K562 (cell line): ENCODE measurements around the gene LCE1E. TPM values are rescaled to one million over a fixed set of nuclear protein-coding genes. Genes with fewer than 3 reads are reported as not detected.

ENCODE experiments used
- ATAC-seq: fragments of 200-7000 bp; cut with Tn5 transposase; 3 replicates; pipeline ENCODE4 v1.9.1; 2020; ENCODE audit warnings: moderate library complexity
- BruUV-seq: library from RNA; stranded (reverse); fragments of 400-500 nt; replicated peaks from 2 replicates; lab custom pipeline; 2021; lab: Mats Ljungman, UMichigan
- CTCF ChIA-PET: fragments of 300-600 bp; formaldehyde crosslinking; extraction: SDS; loops from one replicate; lab custom pipeline; 2021; ENCODE audit warnings: low intra/inter-chr PET ratio; lab: Yijun Ruan, JAX
- POLR2A ChIA-PET: fragments of 300-600, 350-650 bp; sonication (Branson Sonifier 250); formaldehyde crosslinking; extraction: SDS; loops from one replicate; lab custom pipeline; 2021; ENCODE audit warnings: antibody characterized with exemption, inconsistent platforms; lab: Yijun Ruan, JAX
- DNase-seq, 4 experiments: peaks; one replicate each; pipeline versions ENCODE4 v3.0.0 to v3.0.0-alpha.2; 2011 to 2018; ENCODE audit warnings: low spot score in 3 of 4, mixed read lengths in 3 of 4; ENCODE audit errors: extremely low read depth in 1 of 4
- FAIRE-seq: peaks from 2 replicates; lab custom pipeline; 2011; peaks lifted over from hg19 to GRCh38; lab: Jason Lieb, UNC
- H2AFZ ChIP-seq: 2 replicates; pipeline ENCODE4 v1.6.0; 2011; ENCODE audit warnings: low read depth, low read length, control low read depth, inconsistent platforms
- H3K27ac ChIP-seq: fragments of 200-600 bp; 3 replicates; pipeline ENCODE4 v1.8.0; 2011; ENCODE audit warnings: low read depth, mild to moderate bottlenecking, control low read depth, inconsistent platforms, low read length, moderate library complexity, mixed read lengths; ENCODE audit errors: extremely low read depth
- H3K27me3 ChIP-seq, 2 experiments: fragments of 300-600 bp in 1 of 2; 2 replicates in 1 of 2; 3 replicates in 1 of 2; pipeline versions ENCODE4 v1.6.0 to v1.8.0; 2011; ENCODE audit warnings: inconsistent platforms in 2 of 2, low read length in 2 of 2, mild to moderate bottlenecking in 1 of 2, mixed read lengths in 1 of 2, moderate library complexity in 1 of 2; ENCODE audit not compliant: control insufficient read depth in 2 of 2, insufficient read depth in 2 of 2
- H3K36me3 ChIP-seq: fragments of 300-600 bp; 3 replicates; pipeline ENCODE4 v1.8.0; 2011; ENCODE audit warnings: mild to moderate bottlenecking, low read length, inconsistent platforms; ENCODE audit not compliant: control insufficient read depth, insufficient read depth
- H3K4me1 ChIP-seq, 2 experiments: fragments of 200-600 bp in 1 of 2; replicated peaks in 1 of 2; 2 replicates in 1 of 2; 3 replicates in 1 of 2; pipeline versions ENCODE4 v1.5.1 to v1.8.0; 2011; ENCODE audit warnings: inconsistent platforms in 2 of 2, low read length in 2 of 2, mild to moderate bottlenecking in 1 of 2, mixed read lengths in 1 of 2, moderate library complexity in 1 of 2; ENCODE audit not compliant: control insufficient read depth in 2 of 2, insufficient read depth in 2 of 2
- H3K4me2 ChIP-seq: 2 replicates; pipeline ENCODE4 v1.6.1; 2011; ENCODE audit warnings: low read length, control low read depth, inconsistent platforms, mixed read lengths; ENCODE audit not compliant: insufficient read depth
- H3K4me3 ChIP-seq: fragments of 200-600 bp; sonication (generic), shearing (Covaris generic); 2 replicates; pipeline ENCODE4 v1.5.1; 2016; ENCODE audit warnings: control low read depth, inconsistent platforms
- H3K79me2 ChIP-seq: fragments of 200-600 bp; 3 replicates; pipeline ENCODE4 v1.8.0; 2011; ENCODE audit warnings: low read length, inconsistent platforms; ENCODE audit not compliant: control insufficient read depth, insufficient read depth
- H3K9ac ChIP-seq, 2 experiments: 2 replicates each; pipeline versions ENCODE4 v1.6.0 to v1.6.1; 2011; ENCODE audit warnings: low read depth in 2 of 2, low read length in 2 of 2, control low read depth in 1 of 2, inconsistent platforms in 1 of 2, mild to moderate bottlenecking in 1 of 2, mixed read lengths in 1 of 2; ENCODE audit not compliant: insufficient read depth in 1 of 2
- H3K9me1 ChIP-seq: one replicate; pipeline ENCODE4 v1.6.0; 2011; ENCODE audit warnings: inconsistent platforms, mild to moderate bottlenecking, low read length, moderate library complexity; ENCODE audit not compliant: control insufficient read depth, insufficient read depth
- H3K9me3 ChIP-seq: replicated peaks from 2 replicates; pipeline ENCODE4 v1.5.1; 2011; ENCODE audit warnings: low read depth, low read length, inconsistent platforms; ENCODE audit not compliant: control insufficient read depth, insufficient read depth
- H4K20me1 ChIP-seq: replicated peaks from 2 replicates; pipeline ENCODE4 v1.6.1; 2011; ENCODE audit warnings: low read length, inconsistent platforms, mixed read lengths; ENCODE audit not compliant: control insufficient read depth, insufficient read depth
- MLX ChIP-seq, 2 experiments: fragments of 450-650 bp in 1 of 2; sonication (generic) in 1 of 2; formaldehyde crosslinking; conservative IDR thresholded peaks; 2 replicates each; pipeline versions ENCODE4 v1.4.0 to v1.8.1; 2020 to 2022; ENCODE audit warnings: mild to moderate bottlenecking in 1 of 2, missing genetic modification reagents in 1 of 2
- RNF2 ChIP-seq: sonication (generic); IDR thresholded peaks from 2 replicates; pipeline ENCODE4 v1.6.1; 2016
- ZBTB12 ChIP-seq: fragments of 250-450 bp; sonication (Bioruptor Pico); IDR thresholded peaks from 2 replicates; pipeline ENCODE4 v1.4.0; 2020
- ZNF197 ChIP-seq: fragments of 200-800 bp; sonication (Bioruptor generic); IDR thresholded peaks from 2 replicates; pipeline ENCODE4 v1.6.1; 2016; ENCODE audit warnings: low read depth, missing genetic modification characterization, missing compliant biosample characterization
- ZNF717 ChIP-seq: fragments of 250-450 bp; sonication (Bioruptor Pico); IDR thresholded peaks from 2 replicates; pipeline ENCODE4 v1.5.0; 2021
- ZNF75A ChIP-seq: fragments of 450-650 bp; formaldehyde crosslinking; IDR thresholded peaks from 2 replicates; pipeline ENCODE4 v1.4.0; 2020; ENCODE audit warnings: mild to moderate bottlenecking
- WGBS: fragments of 100-300 bp; shearing (Covaris generic); methylation state at CpG from one replicate; pipeline ENCODE4 v1.1.6; 2016; ENCODE audit warnings: low coverage, mixed read lengths; ENCODE audit not compliant: insufficient coverage; ENCODE audit errors: missing lambda C conversion rate; 5-methylcytosine and 5-hydroxymethylcytosine counted together
- in situ Hi-C: fragments of 300-500 bp; cut with MboI; formaldehyde crosslinking; loops from 4 replicates; pipeline ENCODE4 v1.15.0; 2018; ENCODE audit warnings: inconsistent platforms, mixed read lengths
- intact Hi-C: fragments of 100-400 bp; cut with micrococcal nuclease; formaldehyde crosslinking; loops from 2 replicates; pipeline ENCODE4 v1.14.2; 2022
- polyA plus RNA-seq, 8 experiments: library from polyadenylated mRNA; depleted of rRNA in 4 of 8; stranded (reverse) in 5 of 8; unstranded in 3 of 8; fragments of >200 nt; fragmentation: Nextera tagmentation in 2 of 8; fragmentation: Illumina TruSeq in 1 of 8; extraction: Ambion mirVana in 2 of 8; extraction: Trizol in 1 of 8; gene quantifications; 2 replicates each; pipeline versions ENCODE4 v1.2.1 to v1.2.3, GENCODE V29; 2011 to 2014; ENCODE audit warnings: inconsistent platforms in 1 of 8, missing spikeins in 1 of 8
- total RNA-seq, 7 experiments: library from RNA; depleted of rRNA in 6 of 7; stranded (reverse); fragments of >200 nt in 6 of 7; fragmentation: Illumina TruSeq in 2 of 7; extraction: Trizol in 2 of 7; gene quantifications; 2 replicates each; pipeline versions ENCODE4 v1.2.1 to v1.2.3, GENCODE V29; 2011 to 2021; ENCODE audit warnings: low replicate concordance in 1 of 7

Gene LCE1E
- total and polyA plus RNA-seq, 9 of the 15 experiments (the other 6 are each of a cell fraction or from before 2014, with no cell fraction given), result not detected

GRCh38 chr1:152806576-152806975, 20.5 kb downstream of the LCE1E start, which contains the start of gene LCE1C:
Gene LCE1C, minus strand, starts transcription at chr1:152806651. Its CDS starts 1,173 bp downstream, at chr1:152805478.
- no peak for ATAC-seq
- no peak for FAIRE-seq

More at GRCh38 chr1:152806576-152806975, 20.5 kb downstream of the LCE1E start, which contains the start of gene LCE1C:
- WGBS, result 0% methylated on average over 3 of the region's 3 CpGs
- H3K9me1 ChIP-seq, result no peaks in the 10 kb centered on the region
- no peaks in the 10 kb centered on the region for H3K27me3 ChIP-seq
- H3K9ac ChIP-seq, result no peak within 1 kb of the TSS
- no peak for TF ChIP-seq ZNF197 (CRISPR knock-in tag)
- no peak for TF ChIP-seq ZNF75A (CRISPR knock-in tag)
- TF ChIP-seq MLX (CRISPR knock-in tag; conservative IDR thresholded peaks at IDR 0.05), result no peak
- TF ChIP-seq ZNF717 (CRISPR knock-in tag), result no peak
- TF ChIP-seq RNF2, result no peak
- no peak for TF ChIP-seq ZBTB12 (CRISPR knock-in tag)
- H3K4me3 ChIP-seq, result no peak within 1 kb of the TSS
- in situ Hi-C loops, result no loop called here
- DNase-seq, result no peak
- H2AFZ ChIP-seq, result no peak within 1 kb of the TSS
- H3K4me2 ChIP-seq, result no peak within 1 kb of the TSS
- H3K9me3 ChIP-seq, result no peaks in the 10 kb centered on the region
- H4K20me1 ChIP-seq, result no peaks in the 10 kb centered on the region
- ChIA-PET CTCF (no interaction called here), POLR2A (interaction anchor here (1.0 kb wide), 1 partner anchor 119 kb away, joined by 3 read pairs; no protein-coding TSS in a partner anchor)
- no peak within 1 kb of the TSS for H3K27ac ChIP-seq
- intact Hi-C loops, result no loop called here
- H3K4me1 ChIP-seq, result no peaks in the 10 kb centered on the region
- BruUV-seq, result no TSS peak
- H3K79me2 ChIP-seq, result no peaks in the 10 kb centered on the region
- H3K36me3 ChIP-seq, result no peaks in the 10 kb centered on the region
